IPS DF 6.9 (cell line): Measurements from ENCODE around the gene RTL10.

Experiments used
- DNase-seq: peaks from one replicate; pipeline ENCODE4 v3.0.0-alpha.2; 2013; ENCODE audit warnings: low read depth, low spot score
- H3K27ac ChIP-seq: one replicate; pipeline ENCODE4 v1.5.1; 2013; ENCODE audit warnings: low read length, control low read depth
- H3K27me3 ChIP-seq: 2 replicates; pipeline ENCODE4 v1.6.1; 2013; ENCODE audit warnings: mild to moderate bottlenecking, low read length; ENCODE audit not compliant: control insufficient read depth, insufficient read depth
- H3K36me3 ChIP-seq: 2 replicates; pipeline ENCODE4 v1.6.1; 2013; ENCODE audit warnings: low read length; ENCODE audit not compliant: control insufficient read depth, insufficient read depth
- H3K4me1 ChIP-seq: 2 replicates; pipeline ENCODE4 v1.6.1; 2013; ENCODE audit warnings: low read length; ENCODE audit not compliant: control insufficient read depth, insufficient read depth
- H3K4me3 ChIP-seq: 2 replicates; pipeline ENCODE4 v1.5.1; 2013; ENCODE audit warnings: mild to moderate bottlenecking, low read length
- H3K9me3 ChIP-seq: 2 replicates; pipeline ENCODE4 v1.6.1; 2013; ENCODE audit warnings: low read length, inconsistent platforms; ENCODE audit not compliant: control insufficient read depth, insufficient read depth
- WGBS: extraction: QIAGEN DNeasy Blood & Tissue Kit; methylation state at CpG from one replicate; pipeline ENCODE4 v1.1.7; 2013; ENCODE audit warnings: mixed read lengths, missing lambda C conversion rate; ENCODE audit not compliant: insufficient read length, insufficient coverage; 5-methylcytosine and 5-hydroxymethylcytosine counted together

Gene RTL10

GRCh38 chr22:19821523-19822300 is 33.0 kb downstream of the RTL10 start:
- no CpG with 5 or more reads among the region's 20 CpGs for WGBS
- Histone ChIP-seq H3K27me3 (no peaks in the 10 kb centered on the region), H3K4me1 (no peaks in the 10 kb centered on the region), H3K9me3 (no peaks in the 10 kb centered on the region), H3K27ac (no peak overlapping the region), H3K4me3 (no peak overlapping the region), H3K36me3 (no peaks in the 10 kb centered on the region)
- no peak for DNase-seq

- no peak for DNase-seq
- H3K9me3 ChIP-seq, result no peaks in the 10 kb centered on the region
- no peaks in the 10 kb centered on the region for H3K4me1 ChIP-seq
- no peaks in the 10 kb centered on the region for H3K27me3 ChIP-seq
- no peak overlapping the region for H3K4me3 ChIP-seq
- no CpG with 5 or more reads among the region's 18 CpGs for WGBS
- no peak overlapping the region for H3K27ac ChIP-seq
- no peaks in the 10 kb centered on the region for H3K36me3 ChIP-seq
Measured at GRCh38 chr22:19820880-19821522, 33.7 kb downstream of the RTL10 start.

GRCh38 chr22:19819911-19820879 is 34.5 kb downstream of the RTL10 start:
- H3K36me3 ChIP-seq, result no peaks in the 10 kb centered on the region
- H3K27me3 ChIP-seq, result no peaks in the 10 kb centered on the region
- no peaks in the 10 kb centered on the region for H3K4me1 ChIP-seq
- H3K27ac ChIP-seq, result no peak overlapping the region
- DNase-seq, result no peak
- H3K9me3 ChIP-seq, result no peaks in the 10 kb centered on the region
- no peak overlapping the region for H3K4me3 ChIP-seq
- WGBS, result no CpG with 5 or more reads among the region's 21 CpGs

GRCh38 chr22:19819208-19819910 is 35.3 kb downstream of the RTL10 start:
- WGBS, result no CpG with 5 or more reads among the region's 14 CpGs
- Histone ChIP-seq H3K4me3 (no peak overlapping the region), H3K27ac (no peak overlapping the region), H3K4me1 (no peaks in the 10 kb centered on the region), H3K36me3 (no peaks in the 10 kb centered on the region), H3K9me3 (no peaks in the 10 kb centered on the region), H3K27me3 (no peaks in the 10 kb centered on the region)
- DNase-seq, result no peak

- no peak for DNase-seq
- Histone ChIP-seq H3K27me3 (no peaks in the 10 kb centered on the region), H3K9me3 (no peaks in the 10 kb centered on the region), H3K27ac (no peak overlapping the region), H3K36me3 (no peaks in the 10 kb centered on the region), H3K4me1 (no peaks in the 10 kb centered on the region), H3K4me3 (no peak overlapping the region)
- WGBS, result no CpG with 5 or more reads among the region's 17 CpGs
Measured at GRCh38 chr22:19818324-19819207, 36.1 kb downstream of the RTL10 start.

GRCh38 chr22:19816372-19817119 is 38.1 kb downstream of the RTL10 start:
- no peak for DNase-seq
- no peak overlapping the region for H3K27ac ChIP-seq
- no peaks in the 10 kb centered on the region; the same call in 1 of the 2 replicates for H3K4me1 ChIP-seq
- H3K4me3 ChIP-seq, result no peak overlapping the region
- H3K36me3 ChIP-seq, result no peaks in the 10 kb centered on the region; the same call in 1 of the 2 replicates
- no peaks in the 10 kb centered on the region for H3K27me3 ChIP-seq
- no peaks in the 10 kb centered on the region for H3K9me3 ChIP-seq
- 100% methylated on average over 1 of the region's 14 CpGs for WGBS

- H3K4me3 ChIP-seq, result no peak overlapping the region
- H3K36me3 ChIP-seq, result no peaks in the 10 kb centered on the region; the same call in 1 of the 2 replicates
- no peaks in the 10 kb centered on the region for H3K9me3 ChIP-seq
- no CpG with 5 or more reads among the region's 16 CpGs for WGBS
- no peaks in the 10 kb centered on the region for H3K27me3 ChIP-seq
- no peaks in the 10 kb centered on the region; the same call in 1 of the 2 replicates for H3K4me1 ChIP-seq
- no peak for DNase-seq
- H3K27ac ChIP-seq, result no peak overlapping the region
Measured at GRCh38 chr22:19815823-19816290, 38.8 kb downstream of the RTL10 start.

GRCh38 chr22:19815093-19815822 is 39.4 kb downstream of the RTL10 start:
- WGBS, result no CpG with 5 or more reads among the region's 18 CpGs
- H3K27ac ChIP-seq, result no peak overlapping the region
- no peak overlapping the region for H3K4me3 ChIP-seq
- no peaks in the 10 kb centered on the region for H3K27me3 ChIP-seq
- no peaks in the 10 kb centered on the region for H3K9me3 ChIP-seq
- no peak for DNase-seq
- no peaks in the 10 kb centered on the region; the same call in 1 of the 2 replicates for H3K4me1 ChIP-seq
- H3K36me3 ChIP-seq, result no peaks in the 10 kb centered on the region; the same call in 1 of the 2 replicates
